Subcutaneous adipose tissue (tissue), 4 donors: ENCODE measurements around the gene JMJD1C. TPM values are rescaled to one million over a fixed set of nuclear protein-coding genes. Genes with fewer than 3 reads are reported as not detected.

ENCODE experiments used
- total RNA-seq, 4 donors: library from RNA; depleted of rRNA; stranded (reverse); fragments of >200 nt; gene quantifications; one replicate each; pipeline ENCODE4 v1.1.0, GENCODE V29; 2016
- TF ChIP-seq, protein P1 (sequence below): fragments of 450-650 bp; IDR thresholded peaks from one replicate; pipeline ENCODE4 v1.5.1; 2016; ENCODE audit warnings: low read depth, mild to moderate bottlenecking, control low read depth, antibody characterized with exemption, moderate library complexity

Gene JMJD1C
- total RNA-seq, 4 donors from 2014 or later = 106 to 178 (median 171) TPM

DNA sequence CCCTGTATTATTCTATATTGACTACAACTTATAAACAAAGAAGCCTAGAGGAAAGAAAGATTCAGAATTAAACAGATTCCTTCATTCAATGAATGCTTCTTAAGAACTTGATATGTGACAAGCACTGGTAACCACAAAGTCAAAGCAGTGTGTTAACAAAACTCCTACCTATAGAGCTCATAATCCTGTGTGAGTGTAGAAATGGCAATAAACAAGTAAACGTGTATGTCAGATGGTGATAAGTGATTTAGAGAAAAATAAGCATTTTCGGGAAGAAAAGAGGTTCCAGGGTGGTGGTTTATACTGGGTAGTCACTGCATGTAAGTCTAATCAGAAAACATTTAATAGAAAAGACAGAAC is 141.3 kb downstream of the JMJD1C start:
- TF ChIP-seq, protein P1, sequence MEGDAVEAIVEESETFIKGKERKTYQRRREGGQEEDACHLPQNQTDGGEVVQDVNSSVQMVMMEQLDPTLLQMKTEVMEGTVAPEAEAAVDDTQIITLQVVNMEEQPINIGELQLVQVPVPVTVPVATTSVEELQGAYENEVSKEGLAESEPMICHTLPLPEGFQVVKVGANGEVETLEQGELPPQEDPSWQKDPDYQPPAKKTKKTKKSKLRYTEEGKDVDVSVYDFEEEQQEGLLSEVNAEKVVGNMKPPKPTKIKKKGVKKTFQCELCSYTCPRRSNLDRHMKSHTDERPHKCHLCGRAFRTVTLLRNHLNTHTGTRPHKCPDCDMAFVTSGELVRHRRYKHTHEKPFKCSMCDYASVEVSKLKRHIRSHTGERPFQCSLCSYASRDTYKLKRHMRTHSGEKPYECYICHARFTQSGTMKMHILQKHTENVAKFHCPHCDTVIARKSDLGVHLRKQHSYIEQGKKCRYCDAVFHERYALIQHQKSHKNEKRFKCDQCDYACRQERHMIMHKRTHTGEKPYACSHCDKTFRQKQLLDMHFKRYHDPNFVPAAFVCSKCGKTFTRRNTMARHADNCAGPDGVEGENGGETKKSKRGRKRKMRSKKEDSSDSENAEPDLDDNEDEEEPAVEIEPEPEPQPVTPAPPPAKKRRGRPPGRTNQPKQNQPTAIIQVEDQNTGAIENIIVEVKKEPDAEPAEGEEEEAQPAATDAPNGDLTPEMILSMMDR = no peak

DNA sequence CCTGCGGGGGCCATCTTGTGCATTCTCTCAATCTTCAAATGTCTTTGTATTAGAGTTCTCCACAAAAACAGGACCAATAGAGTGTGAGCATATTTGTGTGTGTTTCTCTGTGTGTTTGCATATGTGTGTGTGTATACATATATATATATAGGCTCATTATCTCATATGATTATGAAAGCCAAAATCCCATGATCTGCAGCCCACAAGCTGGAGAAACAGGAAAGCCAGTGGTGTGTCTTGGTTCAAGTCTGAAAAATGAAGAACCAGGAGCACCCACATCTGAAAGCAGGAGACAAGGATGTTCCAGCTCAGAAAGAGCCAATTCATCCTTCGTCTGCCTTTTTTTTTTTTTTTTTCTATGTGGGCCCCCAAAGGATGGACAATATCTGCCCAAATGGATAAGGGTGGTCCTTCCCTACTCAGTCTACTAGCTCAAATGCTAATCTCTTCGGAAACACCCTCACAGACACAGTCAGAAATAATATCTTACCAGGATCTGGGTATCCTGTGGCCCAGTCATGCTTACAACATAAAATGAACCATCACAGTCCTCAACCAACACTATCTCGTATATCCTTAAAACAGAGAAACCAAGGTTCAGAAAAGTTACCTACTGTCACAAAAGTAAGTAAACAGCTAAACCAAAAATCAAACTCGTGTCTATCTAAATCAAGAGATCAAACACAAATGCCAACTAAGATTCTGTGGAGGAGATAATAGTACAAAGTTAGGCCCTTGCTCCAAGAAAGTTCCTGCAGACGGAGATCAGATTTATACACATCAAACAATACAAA is 141.9 kb downstream of the JMJD1C start:
- TF ChIP-seq, protein P1 = no peak

GRCh38 chr10:63320683-63321082 is 145.1 kb downstream of the JMJD1C start:
- TF ChIP-seq, protein P1 = no peak

DNA sequence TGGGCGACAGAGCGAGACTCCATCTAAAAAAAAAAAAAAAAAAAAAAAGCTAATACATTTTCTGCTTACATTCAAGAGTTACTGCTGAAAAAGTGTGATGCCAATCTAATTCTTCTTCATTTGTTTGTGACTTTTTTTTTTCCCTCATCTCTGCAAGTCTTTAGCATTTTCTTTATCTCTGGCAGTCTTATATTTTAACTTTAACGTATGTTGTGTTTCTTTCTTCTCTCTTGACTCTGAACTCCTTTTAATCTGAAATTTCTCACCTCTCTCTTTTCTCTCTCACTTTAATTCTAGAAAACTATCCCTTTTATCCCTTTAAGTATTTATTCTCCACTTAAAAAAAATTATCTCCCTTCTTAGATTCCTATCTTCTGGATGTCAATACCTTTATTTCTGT is 146.5 kb downstream of the JMJD1C start:
- TF ChIP-seq, protein P1 = no peak

DNA sequence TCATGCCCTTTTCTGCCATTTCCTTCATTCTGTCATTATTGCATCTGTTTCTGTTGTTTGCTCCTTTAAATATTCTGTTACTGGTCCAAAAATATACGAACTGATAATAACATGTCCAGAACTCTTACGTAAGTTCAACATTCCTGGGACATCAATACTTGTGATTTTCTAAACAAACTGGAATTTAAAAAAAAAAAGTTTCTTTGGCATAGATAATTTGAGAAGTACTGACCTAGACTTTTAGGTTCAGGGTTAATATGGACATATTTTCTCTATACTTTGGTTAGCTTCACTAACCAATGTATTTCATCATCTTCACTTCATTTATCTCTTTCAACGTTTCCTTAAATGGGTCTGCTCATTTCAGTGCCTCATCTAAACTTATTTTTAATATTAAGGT is 147.3 kb downstream of the JMJD1C start:
- TF ChIP-seq, protein P1 = no peak

DNA sequence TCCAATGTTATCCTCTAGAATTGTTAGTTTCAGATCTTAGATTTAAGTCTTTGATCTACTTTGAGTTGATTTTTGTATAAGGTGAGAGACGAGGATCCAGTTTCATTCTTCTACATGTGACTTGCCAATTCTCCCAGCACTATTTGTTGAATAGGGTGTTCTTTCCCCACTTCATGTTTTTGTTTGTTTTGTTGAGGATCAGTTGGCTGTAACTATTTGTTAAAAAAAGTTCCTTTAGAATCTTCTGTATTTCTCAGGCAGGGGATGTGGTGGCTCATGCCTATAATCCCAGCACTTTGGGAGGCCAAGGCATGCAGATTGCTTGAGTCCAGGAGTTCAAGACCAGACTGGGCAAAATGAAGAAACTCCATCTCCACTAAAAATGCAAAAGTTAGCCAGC is 151.8 kb downstream of the JMJD1C start:
- TF ChIP-seq, protein P1 = no peak

DNA sequence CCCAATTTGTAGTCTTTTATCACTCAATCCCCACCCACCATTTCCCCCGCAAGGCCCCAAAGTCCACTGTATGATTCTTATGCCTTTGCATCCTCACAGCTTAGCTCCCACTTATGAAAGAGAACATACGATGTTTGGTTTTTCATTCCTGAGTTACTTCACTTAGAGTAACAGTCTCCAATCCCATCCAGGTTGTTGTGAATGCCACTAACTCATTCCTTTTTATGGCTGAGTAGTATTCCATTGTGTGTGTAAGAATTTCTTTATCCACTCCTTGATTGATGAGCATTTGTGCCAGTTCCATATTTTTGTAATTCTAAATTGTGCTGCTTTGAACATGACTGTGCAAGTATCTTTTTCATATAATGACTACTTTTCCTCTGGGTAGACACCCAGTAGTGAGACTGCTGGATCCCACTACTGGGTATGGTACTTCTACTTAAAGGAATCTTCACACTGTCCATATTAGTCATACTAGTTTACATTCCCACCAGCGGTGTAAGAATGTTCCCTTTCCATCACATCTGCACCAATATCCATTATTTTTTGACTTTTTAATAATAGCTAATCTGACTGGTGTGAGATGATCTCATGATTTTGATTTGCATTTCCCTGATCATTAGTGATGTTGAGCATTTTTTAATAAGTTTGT is 152.6 kb downstream of the JMJD1C start:
- TF ChIP-seq, protein P1 = no peak
